Sigmoid colon (tissue), 4 donors: ENCODE results near the gene SMYD3.

Experiments
- EP300 ChIP-seq, 4 donors: sonication (generic); formaldehyde crosslinking; IDR thresholded peaks; one replicate each; pipeline ENCODE4 v1.6.1; 2017; ENCODE audit warnings: antibody characterized with exemption in 4 of 4
- POLR2AphosphoS5 ChIP-seq, 4 donors: sonication (generic); formaldehyde crosslinking; IDR thresholded peaks; one replicate each; pipeline ENCODE4 v1.6.1; 2017; ENCODE audit warnings: antibody characterized with exemption in 4 of 4

DNA sequence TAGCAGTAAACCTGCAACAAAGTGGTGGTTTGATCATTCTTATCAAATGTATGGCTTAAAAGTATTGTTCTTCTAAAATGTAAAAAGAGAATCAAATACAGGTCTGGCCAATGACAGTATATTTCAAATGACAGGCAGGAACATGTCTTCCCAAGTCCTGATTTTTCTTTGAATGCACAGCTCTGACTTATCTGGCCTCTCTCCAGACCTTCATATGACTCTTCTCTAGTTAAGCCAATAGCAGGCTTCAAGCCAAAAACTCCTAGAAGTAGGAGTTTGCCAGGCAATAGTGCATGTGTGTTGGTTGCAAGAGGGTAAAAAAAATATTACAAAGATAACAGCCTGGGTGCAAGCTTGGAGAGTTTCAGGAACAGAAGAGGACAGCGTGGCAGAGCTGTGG is 345.5 kb downstream of the SMYD3 start:
- TF ChIP-seq EP300 (IDR thresholded peaks at IDR 0.05), result no peak
- TF ChIP-seq POLR2AphosphoS5 (IDR thresholded peaks at IDR 0.05), result no peak
